ENCODE measurements around the gene RNF5. TPM values are rescaled to one million over a fixed set of nuclear protein-coding genes. Genes with fewer than 3 reads are reported as not detected.

Gene RNF5
- polyA plus RNA-seq, 1 donor from 2014 or later = 369 TPM

GRCh38 chr6:32153564-32154513 is 24.4 kb upstream of the RNF5 start, which contains the start of gene PPT2:
TSS of gene PPT2 (plus strand) at chr6:32154141. CDS start at chr6:32154595, 454 bp downstream.
- H3K9me3 ChIP-seq (ENCODE audit: low read length) = no peaks in the 10 kb centered on the region
- H3K36me3 ChIP-seq (ENCODE audit: insufficient read depth, low read length) = no peaks in the 10 kb centered on the region
- no peaks in the 10 kb centered on the region for H3F3A ChIP-seq (ENCODE audit: insufficient read depth, low read length, poor library complexity, severe bottlenecking)
- peak within 1 kb of the TSS; percentile 93 for H3K27ac ChIP-seq (ENCODE audit: low read length)
- H2AFZ ChIP-seq (ENCODE audit: low read depth, low read length) = peak within 1 kb of the TSS; percentile 75
- H3K9ac ChIP-seq (ENCODE audit: low read length) = peak within 1 kb of the TSS; percentile 86
- H4K20me1 ChIP-seq (ENCODE audit: insufficient read depth) = no peaks in the 10 kb centered on the region
- H3K79me2 ChIP-seq (replicated peaks; ENCODE audit: insufficient read depth, low read length) = peaks cover 9% of the 10 kb centered on the region
- peaks cover 36% of the 10 kb centered on the region for H3K27me3 ChIP-seq (ENCODE audit: insufficient read depth, low read depth, low read length)
- peak within 1 kb of the TSS; percentile 88 for H3K4me2 ChIP-seq (ENCODE audit: low read length)
- peak within 1 kb of the TSS; percentile 79 for H3K4me3 ChIP-seq (ENCODE audit: low read length)
- no peaks in the 10 kb centered on the region for H3K9me2 ChIP-seq (ENCODE audit: insufficient read depth, low read length)
- TF ChIP-seq RAD21 (conservative IDR thresholded peaks at IDR 0.05) = peak; percentile 30
- peak; percentile 89 for TF ChIP-seq POLR2AphosphoS5 (IDR thresholded peaks at IDR 0.05)
- TF ChIP-seq, protein P1, sequence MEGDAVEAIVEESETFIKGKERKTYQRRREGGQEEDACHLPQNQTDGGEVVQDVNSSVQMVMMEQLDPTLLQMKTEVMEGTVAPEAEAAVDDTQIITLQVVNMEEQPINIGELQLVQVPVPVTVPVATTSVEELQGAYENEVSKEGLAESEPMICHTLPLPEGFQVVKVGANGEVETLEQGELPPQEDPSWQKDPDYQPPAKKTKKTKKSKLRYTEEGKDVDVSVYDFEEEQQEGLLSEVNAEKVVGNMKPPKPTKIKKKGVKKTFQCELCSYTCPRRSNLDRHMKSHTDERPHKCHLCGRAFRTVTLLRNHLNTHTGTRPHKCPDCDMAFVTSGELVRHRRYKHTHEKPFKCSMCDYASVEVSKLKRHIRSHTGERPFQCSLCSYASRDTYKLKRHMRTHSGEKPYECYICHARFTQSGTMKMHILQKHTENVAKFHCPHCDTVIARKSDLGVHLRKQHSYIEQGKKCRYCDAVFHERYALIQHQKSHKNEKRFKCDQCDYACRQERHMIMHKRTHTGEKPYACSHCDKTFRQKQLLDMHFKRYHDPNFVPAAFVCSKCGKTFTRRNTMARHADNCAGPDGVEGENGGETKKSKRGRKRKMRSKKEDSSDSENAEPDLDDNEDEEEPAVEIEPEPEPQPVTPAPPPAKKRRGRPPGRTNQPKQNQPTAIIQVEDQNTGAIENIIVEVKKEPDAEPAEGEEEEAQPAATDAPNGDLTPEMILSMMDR (IDR thresholded peaks at IDR 0.05; ENCODE audit: poor library complexity, severe bottlenecking) = peak; percentile 42
- peak; percentile 94 for TF ChIP-seq MXI1 (conservative IDR thresholded peaks at IDR 0.05; ENCODE audit: poor library complexity, severe bottlenecking)
- TF ChIP-seq TAF1 (IDR thresholded peaks at IDR 0.05; ENCODE audit: low read depth) = no peak
- no peak for TF ChIP-seq EZH2 (IDR thresholded peaks at IDR 0.05; ENCODE audit: borderline replicate concordance, insufficient read depth, low read length, poor library complexity, severe bottlenecking)
- TF ChIP-seq EP300 (conservative IDR thresholded peaks at IDR 0.05; ENCODE audit: poor library complexity, severe bottlenecking) = peak; percentile 89
- TF ChIP-seq, protein P2, sequence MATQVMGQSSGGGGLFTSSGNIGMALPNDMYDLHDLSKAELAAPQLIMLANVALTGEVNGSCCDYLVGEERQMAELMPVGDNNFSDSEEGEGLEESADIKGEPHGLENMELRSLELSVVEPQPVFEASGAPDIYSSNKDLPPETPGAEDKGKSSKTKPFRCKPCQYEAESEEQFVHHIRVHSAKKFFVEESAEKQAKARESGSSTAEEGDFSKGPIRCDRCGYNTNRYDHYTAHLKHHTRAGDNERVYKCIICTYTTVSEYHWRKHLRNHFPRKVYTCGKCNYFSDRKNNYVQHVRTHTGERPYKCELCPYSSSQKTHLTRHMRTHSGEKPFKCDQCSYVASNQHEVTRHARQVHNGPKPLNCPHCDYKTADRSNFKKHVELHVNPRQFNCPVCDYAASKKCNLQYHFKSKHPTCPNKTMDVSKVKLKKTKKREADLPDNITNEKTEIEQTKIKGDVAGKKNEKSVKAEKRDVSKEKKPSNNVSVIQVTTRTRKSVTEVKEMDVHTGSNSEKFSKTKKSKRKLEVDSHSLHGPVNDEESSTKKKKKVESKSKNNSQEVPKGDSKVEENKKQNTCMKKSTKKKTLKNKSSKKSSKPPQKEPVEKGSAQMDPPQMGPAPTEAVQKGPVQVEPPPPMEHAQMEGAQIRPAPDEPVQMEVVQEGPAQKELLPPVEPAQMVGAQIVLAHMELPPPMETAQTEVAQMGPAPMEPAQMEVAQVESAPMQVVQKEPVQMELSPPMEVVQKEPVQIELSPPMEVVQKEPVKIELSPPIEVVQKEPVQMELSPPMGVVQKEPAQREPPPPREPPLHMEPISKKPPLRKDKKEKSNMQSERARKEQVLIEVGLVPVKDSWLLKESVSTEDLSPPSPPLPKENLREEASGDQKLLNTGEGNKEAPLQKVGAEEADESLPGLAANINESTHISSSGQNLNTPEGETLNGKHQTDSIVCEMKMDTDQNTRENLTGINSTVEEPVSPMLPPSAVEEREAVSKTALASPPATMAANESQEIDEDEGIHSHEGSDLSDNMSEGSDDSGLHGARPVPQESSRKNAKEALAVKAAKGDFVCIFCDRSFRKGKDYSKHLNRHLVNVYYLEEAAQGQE (IDR thresholded peaks at IDR 0.05; ENCODE audit: borderline replicate concordance) = peak; percentile 86

GRCh38 chr6:32154514-32155161 is 23.6 kb upstream of the RNF5 start:
- Histone ChIP-seq H3K9me3 (ENCODE audit: low read length) (no peaks in the 10 kb centered on the region), H3K9me2 (ENCODE audit: insufficient read depth, low read length) (no peaks in the 10 kb centered on the region), H3F3A (ENCODE audit: insufficient read depth, low read length, poor library complexity, severe bottlenecking) (no peaks in the 10 kb centered on the region), H2AFZ (ENCODE audit: low read depth, low read length) (peak overlapping the region; percentile 75), H3K27me3 (ENCODE audit: insufficient read depth, low read depth, low read length) (peaks cover 28% of the 10 kb centered on the region), H4K20me1 (ENCODE audit: insufficient read depth) (no peaks in the 10 kb centered on the region), H3K79me2 (replicated peaks; ENCODE audit: insufficient read depth, low read length) (peaks cover 9% of the 10 kb centered on the region), H3K36me3 (ENCODE audit: insufficient read depth, low read length) (no peaks in the 10 kb centered on the region), H3K9ac (ENCODE audit: low read length) (peak overlapping the region; percentile 86), H3K27ac (ENCODE audit: low read length) (peak overlapping the region; percentile 93), H3K4me2 (ENCODE audit: low read length) (peak overlapping the region; percentile 82), H3K4me3 (ENCODE audit: low read length) (peak overlapping the region; percentile 79)
- TF ChIP-seq POLR2AphosphoS5 (IDR thresholded peaks at IDR 0.05) (no peak), MXI1 (conservative IDR thresholded peaks at IDR 0.05; ENCODE audit: poor library complexity, severe bottlenecking) (peak; percentile 61), TAF1 (IDR thresholded peaks at IDR 0.05; ENCODE audit: low read depth) (no peak), SMC3 (conservative IDR thresholded peaks at IDR 0.05; ENCODE audit: poor library complexity) (peak; percentile 85), RAD21 (conservative IDR thresholded peaks at IDR 0.05) (peak; percentile 75)
- TF ChIP-seq, protein P1 (IDR thresholded peaks at IDR 0.05; ENCODE audit: poor library complexity, severe bottlenecking) = peak; percentile 79
